Measurements from ENCODE around the gene SREBF2. TPM values are rescaled to one million over a fixed set of nuclear protein-coding genes. Genes with fewer than 3 reads are reported as not detected.

The SREBF2 gene
- total and polyA plus RNA-seq, 10 of the 15 experiments (the other 5 are each of a cell fraction or from before 2014, with no cell fraction given), result 2.4 to 177 (median 78.8) TPM

GRCh38 chr22:41900652-41901312, 67.9 kb downstream of the SREBF2 start:
- in situ Hi-C loops (cut with MboI), result no loop called here
- Histone ChIP-seq H3K9ac (ENCODE audit: control insufficient read depth, insufficient read depth, low read length) (no peak overlapping the region), H3K9me3 (replicated peaks; ENCODE audit: control insufficient read depth, insufficient read depth, low read length) (no peaks in the 10 kb centered on the region), H3K27me3 (replicated peaks in 1 of 2; ENCODE audit: control insufficient read depth in 2 of 2, insufficient read depth in 2 of 2, low read length in 1 of 2) (no peaks in the 10 kb centered on the region), H3K79me2 (ENCODE audit: control insufficient read depth, insufficient read depth, low read length) (no peaks in the 10 kb centered on the region), H3K36me3 (ENCODE audit: control insufficient read depth in 2 of 2, insufficient read depth in 2 of 2, low read length in 1 of 2) (peaks cover 50 to 60% of the 10 kb centered on the region in 2 experiments; a peak in 3 of 4 replicates), H3K27ac (ENCODE audit: control insufficient read depth, insufficient read depth) (no peak overlapping the region), H4K20me1 (ENCODE audit: control insufficient read depth, insufficient read depth) (no peaks in the 10 kb centered on the region), H3K4me2 (ENCODE audit: control insufficient read depth, insufficient read depth) (no peak overlapping the region), H2AFZ (ENCODE audit: control insufficient read depth, low read depth, low read length) (no peak overlapping the region), H3K4me1 (ENCODE audit: control insufficient read depth, insufficient read depth, low read length) (no peaks in the 10 kb centered on the region), H3K4me3 (no peak overlapping the region)
- 98% methylated on average over 8 of the region's 8 CpGs for WGBS (ENCODE audit: insufficient coverage, insufficient replicate concordance, low lambda C conversion rate, missing lambda C conversion rate)
- DNase-seq (ENCODE audit: low read depth, low spot score), result no peak
- no peak for TF ChIP-seq ATF3 (IDR thresholded peaks at IDR 0.05; ENCODE audit: borderline replicate concordance, extremely low read depth, low read depth, low read length)
- no peak for TF ChIP-seq SIN3A (IDR thresholded peaks at IDR 0.05; ENCODE audit: low read depth, low read length)
- 0 out of 2 replicates have a peak, but pooled peaks have one; percentile 21 for TF ChIP-seq POLR2A (IDR thresholded peaks at IDR 0.05; ENCODE audit: low read depth, low read length)
- TF ChIP-seq ELK1 (IDR thresholded peaks at IDR 0.05; ENCODE audit: low read depth, low read length), result no peak
- TF ChIP-seq ZBTB4 (CRISPR knock-in tag; IDR thresholded peaks at IDR 0.05), result no peak
- no peak for TF ChIP-seq PAX8 (IDR thresholded peaks at IDR 0.05)
- no peak for TF ChIP-seq ZNF687 (IDR thresholded peaks at IDR 0.05)
- POLR2A ChIA-PET, result no interaction called here
- no TSS peak for BruUV-seq (replicated peaks)
- ATAC-seq, result no peak
- RAD21 ChIA-PET (ENCODE audit: unreplicated experiment), result no interaction called here
- CTCF ChIA-PET, result interaction anchor here (0.6 to 1.4 kb wide), 2 partner anchors 154 to 254 kb away, joined by 3 to 6 read pairs; no protein-coding TSS in a partner anchor
- SMC1A ChIA-PET (ENCODE audit: uncharacterized antibody, unreplicated experiment), result interaction anchor here (0.7 to 1.1 kb wide), 3 partner anchors 38 to 204 kb away, joined by 3 to 5 read pairs (median 3); no protein-coding TSS in a partner anchor
- intact Hi-C loops (cut with micrococcal nuclease; ENCODE audit: unreplicated experiment), result no loop called here
- no peak for FAIRE-seq
